Gastroesophageal sphincter (tissue), 3 donors: ENCODE data around the gene CLASP1.

Source experiments
- POLR2A ChIP-seq, 2 donors: fragments of 450-650 bp; IDR thresholded peaks; one replicate each; pipeline ENCODE4 v1.6.1; 2017; ENCODE audit warnings: antibody characterized with exemption in 2 of 2, mild to moderate bottlenecking in 2 of 2, moderate library complexity in 1 of 2
- TF ChIP-seq, protein P1 (sequence below), 4 experiments: fragments of 200-600 bp in 2 of 4; fragments of 450-650 bp in 2 of 4; sonication (generic) in 1 of 4; IDR thresholded peaks; one replicate each; pipeline ENCODE4 v1.5.1; 2017 to 2019; ENCODE audit warnings: antibody characterized with exemption in 4 of 4, mild to moderate bottlenecking in 2 of 4, moderate library complexity in 2 of 4

DNA sequence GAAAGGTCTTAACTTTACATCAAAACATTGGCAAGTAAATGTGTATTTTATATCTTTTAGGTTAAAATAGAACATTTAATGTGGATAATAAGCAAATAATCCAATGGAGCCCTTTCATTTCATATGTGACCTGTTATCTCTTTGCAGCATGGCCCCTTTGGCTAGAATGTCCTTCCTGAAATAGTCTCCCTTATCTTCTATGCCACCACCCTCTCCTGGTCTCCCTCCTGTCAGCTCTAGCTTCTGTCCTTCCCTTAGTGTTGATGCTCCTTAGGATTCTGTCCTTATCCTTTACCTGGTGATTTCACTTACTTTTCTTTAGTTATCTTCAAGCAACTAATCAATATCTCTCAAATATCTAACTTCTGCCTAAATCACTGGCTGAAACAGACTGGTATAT, 277.2 kb downstream of the CLASP1 start:
- TF ChIP-seq, protein P1, sequence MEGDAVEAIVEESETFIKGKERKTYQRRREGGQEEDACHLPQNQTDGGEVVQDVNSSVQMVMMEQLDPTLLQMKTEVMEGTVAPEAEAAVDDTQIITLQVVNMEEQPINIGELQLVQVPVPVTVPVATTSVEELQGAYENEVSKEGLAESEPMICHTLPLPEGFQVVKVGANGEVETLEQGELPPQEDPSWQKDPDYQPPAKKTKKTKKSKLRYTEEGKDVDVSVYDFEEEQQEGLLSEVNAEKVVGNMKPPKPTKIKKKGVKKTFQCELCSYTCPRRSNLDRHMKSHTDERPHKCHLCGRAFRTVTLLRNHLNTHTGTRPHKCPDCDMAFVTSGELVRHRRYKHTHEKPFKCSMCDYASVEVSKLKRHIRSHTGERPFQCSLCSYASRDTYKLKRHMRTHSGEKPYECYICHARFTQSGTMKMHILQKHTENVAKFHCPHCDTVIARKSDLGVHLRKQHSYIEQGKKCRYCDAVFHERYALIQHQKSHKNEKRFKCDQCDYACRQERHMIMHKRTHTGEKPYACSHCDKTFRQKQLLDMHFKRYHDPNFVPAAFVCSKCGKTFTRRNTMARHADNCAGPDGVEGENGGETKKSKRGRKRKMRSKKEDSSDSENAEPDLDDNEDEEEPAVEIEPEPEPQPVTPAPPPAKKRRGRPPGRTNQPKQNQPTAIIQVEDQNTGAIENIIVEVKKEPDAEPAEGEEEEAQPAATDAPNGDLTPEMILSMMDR (IDR thresholded peaks at IDR 0.05): no peak
- TF ChIP-seq POLR2A (IDR thresholded peaks at IDR 0.05): no peak
